Cardiac septum (tissue), 1 donor: Measurements from ENCODE around the gene HOXB13. TPM values are rescaled to one million over a fixed set of nuclear protein-coding genes. Genes with fewer than 3 reads are reported as not detected.

Experiments used
- microRNA-seq: library from miRNA; unstranded; fragments of <30 nt; microRNA quantifications from one replicate; pipeline ENCODE4 v1.2.0, GENCODE V29; 2020
- total RNA-seq: library from RNA; stranded (reverse); fragmentation: NEBNext Ultra II Directional; extraction: Animal tissue kit (Norgen Biotek cat#: 25700); gene quantifications from one replicate; pipeline ENCODE4 v1.2.1, GENCODE V29; 2021
- donor health status: DM: no; HTN: no; CAD: no.

Gene HOXB13
- total RNA-seq, 1 donor from 2014 or later: 0.05 TPM

Small RNAs within 50 kb of the gene (microRNA-seq; reads per million reads assigned to microRNA genes)
- not detected for gene MIR3185

Other genes with a start within 250 kb of the HOXB13 start
- not detected for gene HOXB1, start 197.7 kb downstream of the HOXB13 start, total RNA-seq
- 4.9 TPM for gene HOXB2, start 183.6 kb downstream of the HOXB13 start, total RNA-seq
- 1.6 TPM for gene HOXB4, start 150.4 kb downstream of the HOXB13 start, total RNA-seq
- 4.2 TPM for gene HOXB3, start 138.5 kb downstream of the HOXB13 start, total RNA-seq
- not detected for gene HOXB5, start 135.0 kb downstream of the HOXB13 start, total RNA-seq
- 0.92 TPM for gene HOXB6, start 123.8 kb downstream of the HOXB13 start, total RNA-seq
- gene HOXB7, start 117.7 kb downstream of the HOXB13 start, total RNA-seq: 0.22 TPM
- not detected for gene HOXB8, start 113.5 kb downstream of the HOXB13 start, total RNA-seq
- not detected for gene HOXB9, start 102.4 kb downstream of the HOXB13 start, total RNA-seq
- not detected for gene PRAC1, start 6.2 kb downstream of the HOXB13 start, total RNA-seq
- gene PRAC2, start 5.6 kb downstream of the HOXB13 start, total RNA-seq: not detected
- not detected for gene TTLL6, start 88.5 kb upstream of the HOXB13 start, total RNA-seq
- gene CALCOCO2, start 102.3 kb upstream of the HOXB13 start, total RNA-seq: 163 TPM
- 283 TPM for gene ATP5MC1, start 164.0 kb upstream of the HOXB13 start, total RNA-seq
- gene UBE2Z, start 179.7 kb upstream of the HOXB13 start, total RNA-seq: 46.1 TPM
- gene SNF8, start 216.1 kb upstream of the HOXB13 start, total RNA-seq: 76.1 TPM
- not detected for gene GIP, start 239.8 kb upstream of the HOXB13 start, total RNA-seq